Endothelial cell of umbilical vein (primary cell): ENCODE data around the gene NPM3.

Experiments
- EZH2 ChIP-seq: IDR thresholded peaks from 2 replicates; pipeline ENCODE4 v1.6.1; 2012; ENCODE audit warnings: borderline replicate concordance, low read depth, mild to moderate bottlenecking, moderate library complexity, low read length, inconsistent platforms; ENCODE audit not compliant: severe bottlenecking
- POLR2A ChIP-seq: IDR thresholded peaks from 2 replicates; pipeline ENCODE4 v1.6.1; 2012; ENCODE audit warnings: low read depth, mild to moderate bottlenecking, control low read depth, low read length
- TF ChIP-seq, protein P1 (sequence below), 2 donors: IDR thresholded peaks; 1 replicate in 1 of 2; 2 replicates in 1 of 2; pipeline ENCODE4 v1.5.1; 2011; ENCODE audit warnings: low read length in 2 of 2, mild to moderate bottlenecking in 2 of 2, moderate library complexity in 2 of 2, control low read depth in 1 of 2, inconsistent platforms in 1 of 2, low read depth in 1 of 2; ENCODE audit not compliant: insufficient read depth in 1 of 2; ENCODE audit errors: extremely low read depth in 1 of 2

DNA sequence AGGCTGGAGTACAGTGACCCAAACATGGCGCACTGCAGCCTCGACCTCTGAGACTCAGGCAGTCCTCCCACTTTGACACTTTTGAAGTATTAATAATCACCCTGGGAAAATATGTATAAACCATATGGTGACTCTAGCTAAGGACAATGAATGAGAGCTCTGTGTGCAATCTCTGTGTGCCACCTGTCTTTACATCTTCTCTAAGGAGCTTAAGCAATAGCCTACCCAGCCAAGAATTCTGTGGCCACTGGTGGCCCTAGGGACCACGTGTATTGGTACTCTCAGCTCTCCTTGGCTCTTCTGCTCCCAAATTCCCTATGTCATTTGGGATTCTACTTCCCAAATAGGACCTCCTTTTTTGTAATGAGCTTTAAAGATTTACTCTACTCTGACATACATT, 31.0 kb downstream of the NPM3 start:
- TF ChIP-seq, protein P1, sequence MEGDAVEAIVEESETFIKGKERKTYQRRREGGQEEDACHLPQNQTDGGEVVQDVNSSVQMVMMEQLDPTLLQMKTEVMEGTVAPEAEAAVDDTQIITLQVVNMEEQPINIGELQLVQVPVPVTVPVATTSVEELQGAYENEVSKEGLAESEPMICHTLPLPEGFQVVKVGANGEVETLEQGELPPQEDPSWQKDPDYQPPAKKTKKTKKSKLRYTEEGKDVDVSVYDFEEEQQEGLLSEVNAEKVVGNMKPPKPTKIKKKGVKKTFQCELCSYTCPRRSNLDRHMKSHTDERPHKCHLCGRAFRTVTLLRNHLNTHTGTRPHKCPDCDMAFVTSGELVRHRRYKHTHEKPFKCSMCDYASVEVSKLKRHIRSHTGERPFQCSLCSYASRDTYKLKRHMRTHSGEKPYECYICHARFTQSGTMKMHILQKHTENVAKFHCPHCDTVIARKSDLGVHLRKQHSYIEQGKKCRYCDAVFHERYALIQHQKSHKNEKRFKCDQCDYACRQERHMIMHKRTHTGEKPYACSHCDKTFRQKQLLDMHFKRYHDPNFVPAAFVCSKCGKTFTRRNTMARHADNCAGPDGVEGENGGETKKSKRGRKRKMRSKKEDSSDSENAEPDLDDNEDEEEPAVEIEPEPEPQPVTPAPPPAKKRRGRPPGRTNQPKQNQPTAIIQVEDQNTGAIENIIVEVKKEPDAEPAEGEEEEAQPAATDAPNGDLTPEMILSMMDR (IDR thresholded peaks at IDR 0.05; ENCODE audit: extremely low read depth in 1 of 2, insufficient read depth in 1 of 2, low read depth in 1 of 2, low read length in 2 of 2), result no peak
- TF ChIP-seq POLR2A, result no peak
- no peak for TF ChIP-seq EZH2
